Activated naive CD8-positive, alpha-beta T cell treated with anti-CD3 and anti-CD28 coated beads, Interleukin-2, amount 10 ng/mL, durations not matched to agents 7 days and 5 days (primary cell): ENCODE results near the gene ALKAL2. TPM values are rescaled to one million over a fixed set of nuclear protein-coding genes. Genes with fewer than 3 reads are reported as not detected.
A peak's percentile ranks its signal among the peaks of the same experiment; 100 is the strongest.
"Not testable (repeated sequence)": the region's sequence is repeated elsewhere in the genome, so short reads cannot be mapped to it uniquely, and the experiment has no call there.

Experiments used
- ATAC-seq: fragments of 150-1000 bp; cut with Tn5 transposase; one replicate; pipeline ENCODE4 v1.10.0; 2021; ENCODE audit warnings: low read depth, moderate library complexity
- POLR2A ChIA-PET: fragments of 350-600 bp; sonication (Branson Sonifier 250); formaldehyde crosslinking; loops from one replicate; lab custom pipeline; 2021; ENCODE audit warnings: antibody characterized with exemption; lab: Charles Lee
- DNase-seq: peaks from one replicate; pipeline ENCODE4 v3.0.0; 2021
- H3K27ac Mint-ChIP-seq: one replicate; pipeline ENCODE4 v1.8.0; 2022; ENCODE audit warnings: mild to moderate bottlenecking, mixed read lengths
- H3K27me3 Mint-ChIP-seq: one replicate; pipeline ENCODE4 v1.8.0; 2022; ENCODE audit warnings: mild to moderate bottlenecking, moderate library complexity, mixed read lengths
- H3K36me3 Mint-ChIP-seq: one replicate; pipeline ENCODE4 v1.8.0; 2021; ENCODE audit warnings: mild to moderate bottlenecking, mixed read lengths
- H3K4me1 Mint-ChIP-seq: one replicate; pipeline ENCODE4 v1.8.0; 2021; ENCODE audit warnings: mixed read lengths
- H3K4me3 Mint-ChIP-seq: one replicate; pipeline ENCODE4 v1.8.0; 2022; ENCODE audit warnings: mild to moderate bottlenecking, moderate library complexity, mixed read lengths
- H3K9me3 Mint-ChIP-seq: one replicate; pipeline ENCODE4 v1.8.0; 2021; ENCODE audit warnings: mixed read lengths
- total RNA-seq, 2 experiments: library from RNA; stranded (reverse); gene quantifications; one replicate each; pipeline ENCODE4 v1.2.3, GENCODE V29; 2021

The ALKAL2 gene, protein sequence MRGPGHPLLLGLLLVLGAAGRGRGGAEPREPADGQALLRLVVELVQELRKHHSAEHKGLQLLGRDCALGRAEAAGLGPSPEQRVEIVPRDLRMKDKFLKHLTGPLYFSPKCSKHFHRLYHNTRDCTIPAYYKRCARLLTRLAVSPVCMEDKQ
- not detected for total RNA-seq

- Mint-ChIP-seq H3K36me3 (peaks cover 3% of the 10 kb centered on the region), H3K9me3 (no peaks in the 10 kb centered on the region), H3K27ac (no peak within 1 kb of the TSS), H3K27me3 (peaks cover 42% of the 10 kb centered on the region), H3K4me1 (peaks cover 1% of the 10 kb centered on the region), H3K4me3 (peak within 1 kb of the TSS; percentile 28)
- DNase-seq (peak; percentile 39), ATAC-seq (no peak)
- POLR2A ChIA-PET = no interaction called here
Measured at GRCh38 chr2:287911-288757, at the start of gene ALKAL2. TSS of gene ALKAL2 (minus strand) at chr2:288091. CDS start at chr2:287835, 256 bp downstream.

DNA sequence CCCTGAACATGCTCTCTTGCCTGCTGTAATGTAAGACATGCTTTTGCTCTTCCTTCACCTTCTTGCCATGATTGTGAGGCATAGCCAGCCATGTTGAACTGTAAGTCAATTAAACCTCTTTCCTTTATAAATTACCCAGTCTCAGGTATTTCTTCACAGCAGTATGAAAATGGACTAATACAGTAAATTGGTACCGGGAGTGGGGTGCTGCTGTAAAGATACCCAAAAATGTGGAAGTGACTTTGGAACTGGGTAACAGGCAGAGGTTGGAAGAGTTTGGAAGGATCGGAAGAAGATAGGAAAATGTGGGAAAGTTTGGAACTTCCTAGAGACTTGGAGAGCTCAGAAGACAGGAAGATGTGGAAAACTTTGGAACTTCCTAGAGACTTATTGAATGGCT lies 49.1 kb upstream of the ALKAL2 start:
- ATAC-seq, H3K36me3 Mint-ChIP-seq, H3K4me3 Mint-ChIP-seq, POLR2A ChIA-PET, H3K4me1 Mint-ChIP-seq, H3K27ac Mint-ChIP-seq, DNase-seq: not testable (repeated sequence)
- H3K9me3 Mint-ChIP-seq = peaks cover 23% of the 10 kb centered on the region
- peaks cover 14% of the 10 kb centered on the region for H3K27me3 Mint-ChIP-seq

- H3K9me3 Mint-ChIP-seq = peaks cover 24% of the 10 kb centered on the region
- H3K4me3 Mint-ChIP-seq = no peak overlapping the region
- ATAC-seq (no peak), DNase-seq (no peak)
- H3K27ac Mint-ChIP-seq = no peak overlapping the region
- H3K4me1 Mint-ChIP-seq = no peaks in the 10 kb centered on the region
- H3K36me3 Mint-ChIP-seq = no peaks in the 10 kb centered on the region
- peaks cover 14% of the 10 kb centered on the region for H3K27me3 Mint-ChIP-seq
- POLR2A ChIA-PET = no interaction called here
Measured at GRCh38 chr2:336360-336759, 48.5 kb upstream of the ALKAL2 start.

GRCh38 chr2:332592-332991 lies 44.7 kb upstream of the ALKAL2 start:
- no peak for ATAC-seq
- POLR2A ChIA-PET = no interaction called here
- Mint-ChIP-seq H3K4me3 (no peak overlapping the region), H3K36me3 (no peaks in the 10 kb centered on the region), H3K27ac (no peak overlapping the region), H3K9me3 (peaks cover 19% of the 10 kb centered on the region), H3K4me1 (no peaks in the 10 kb centered on the region), H3K27me3 (peaks cover 7% of the 10 kb centered on the region)
- no peak for DNase-seq

- H3K9me3 Mint-ChIP-seq = peaks cover 14% of the 10 kb centered on the region
- no peak for ATAC-seq
- peaks cover 35% of the 10 kb centered on the region for H3K27me3 Mint-ChIP-seq
- no peak overlapping the region for H3K4me3 Mint-ChIP-seq
- DNase-seq = no peak
- H3K27ac Mint-ChIP-seq = no peak overlapping the region
- H3K4me1 Mint-ChIP-seq = no peaks in the 10 kb centered on the region
- H3K36me3 Mint-ChIP-seq = no peaks in the 10 kb centered on the region
- POLR2A ChIA-PET = no interaction called here
Measured at GRCh38 chr2:328761-329160, 40.9 kb upstream of the ALKAL2 start.

GRCh38 chr2:323035-323434 lies 35.1 kb upstream of the ALKAL2 start:
- Mint-ChIP-seq H3K36me3 (no peaks in the 10 kb centered on the region), H3K4me3 (no peak overlapping the region), H3K27me3 (peaks cover 35% of the 10 kb centered on the region), H3K4me1 (peaks cover 12% of the 10 kb centered on the region), H3K9me3 (peaks cover 15% of the 10 kb centered on the region), H3K27ac (no peak overlapping the region)
- POLR2A ChIA-PET = no interaction called here
- DNase-seq (no peak), ATAC-seq (no peak)

- peaks cover 32% of the 10 kb centered on the region for H3K27me3 Mint-ChIP-seq
- H3K4me1 Mint-ChIP-seq = peaks cover 16% of the 10 kb centered on the region
- POLR2A ChIA-PET = no interaction called here
- H3K9me3 Mint-ChIP-seq = peaks cover 12% of the 10 kb centered on the region
- H3K27ac Mint-ChIP-seq = no peak overlapping the region
- ATAC-seq (no peak), DNase-seq (no peak)
- H3K36me3 Mint-ChIP-seq = no peaks in the 10 kb centered on the region
- no peak overlapping the region for H3K4me3 Mint-ChIP-seq
Measured at GRCh38 chr2:322326-322725, 34.4 kb upstream of the ALKAL2 start.

DNA sequence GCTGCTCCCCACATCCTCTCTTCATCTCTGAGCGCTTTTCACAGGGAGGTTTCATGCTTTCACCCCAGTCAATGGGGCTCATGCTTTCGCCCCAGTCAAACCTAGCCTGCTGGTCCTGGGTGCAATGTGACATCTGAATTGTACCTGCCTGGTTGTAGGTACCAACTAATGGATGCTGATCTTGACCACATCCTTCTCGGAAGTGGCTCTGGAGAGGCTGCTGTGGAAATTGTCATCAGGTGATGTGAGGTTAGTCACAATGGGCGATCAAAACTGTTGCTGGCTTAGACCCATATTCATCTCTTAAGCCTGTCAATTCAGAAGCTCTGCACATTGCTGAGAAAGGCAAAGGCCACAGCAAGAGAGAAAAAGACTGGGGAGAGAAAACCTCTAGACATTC lies 32.7 kb upstream of the ALKAL2 start:
- Mint-ChIP-seq H3K27ac (no peak overlapping the region), H3K4me1 (peaks cover 18% of the 10 kb centered on the region), H3K9me3 (peaks cover 5% of the 10 kb centered on the region), H3K27me3 (peaks cover 19% of the 10 kb centered on the region), H3K36me3 (no peaks in the 10 kb centered on the region), H3K4me3 (no peak overlapping the region)
- ATAC-seq (no peak), DNase-seq (no peak)
- POLR2A ChIA-PET = no interaction called here

DNA sequence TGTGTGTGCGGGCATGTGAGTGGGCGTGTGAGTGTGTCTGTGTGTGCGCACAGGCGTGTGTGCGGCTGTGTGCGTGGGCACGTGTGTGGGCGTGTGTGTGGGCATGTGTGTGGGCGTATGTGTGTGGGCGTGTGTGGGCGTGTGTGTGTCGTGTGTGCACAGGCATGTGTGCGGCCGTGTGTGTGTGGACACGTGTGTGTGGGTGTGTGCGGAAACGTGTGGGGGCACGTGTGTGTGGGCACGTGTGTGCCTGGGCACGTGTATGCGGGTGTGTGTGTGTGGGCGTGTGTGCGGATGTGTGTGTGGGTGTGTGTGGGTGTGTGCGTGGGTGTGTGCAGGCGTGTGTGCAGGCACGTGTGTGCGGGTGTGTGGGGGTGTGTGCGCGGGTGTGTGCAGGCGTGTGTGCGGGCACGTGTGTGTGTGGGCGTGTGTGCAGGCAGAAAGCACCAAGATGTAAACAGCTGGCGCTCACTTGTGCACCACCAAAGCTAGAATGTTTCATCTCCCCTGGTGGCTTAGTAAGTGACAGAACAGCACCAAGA lies 31.2 kb upstream of the ALKAL2 start:
- no peaks in the 10 kb centered on the region for H3K36me3 Mint-ChIP-seq
- no peak overlapping the region for H3K4me3 Mint-ChIP-seq
- H3K9me3 Mint-ChIP-seq = peaks cover 5% of the 10 kb centered on the region
- DNase-seq (no peak), ATAC-seq (no peak)
- H3K27ac Mint-ChIP-seq = no peak overlapping the region
- H3K4me1 Mint-ChIP-seq = peaks cover 18% of the 10 kb centered on the region
- peaks cover 11% of the 10 kb centered on the region for H3K27me3 Mint-ChIP-seq
- POLR2A ChIA-PET = no interaction called here

- ATAC-seq (peak; percentile 45), DNase-seq (no peak)
- POLR2A ChIA-PET = interaction anchor here (0.6 kb wide), 1 partner anchor 142 kb away, joined by 5 read pairs; no protein-coding TSS in a partner anchor
Measured at GRCh38 chr2:317501-318424, 29.9 kb upstream of the ALKAL2 start.

DNA sequence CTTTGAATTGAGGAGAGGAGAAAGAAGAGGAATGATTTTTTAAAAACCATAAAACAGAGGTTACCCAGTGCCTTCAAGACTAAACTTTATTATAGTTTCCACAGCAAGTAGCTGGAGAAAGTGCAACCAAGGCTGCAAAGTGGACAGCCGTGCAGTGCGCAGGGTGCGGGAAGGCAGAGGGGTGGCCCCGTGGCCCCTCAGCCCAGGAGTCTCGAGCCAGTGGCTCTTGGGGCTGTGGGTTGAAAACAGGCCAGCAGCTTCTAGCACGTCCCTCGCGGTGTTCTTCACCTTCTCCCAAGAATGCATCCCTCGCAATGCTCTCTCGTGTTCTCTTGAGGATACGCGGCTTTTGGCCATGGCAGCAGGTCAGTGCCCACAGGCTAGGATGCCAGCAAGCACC lies 28.5 kb upstream of the ALKAL2 start:
- no peaks in the 10 kb centered on the region for H3K36me3 Mint-ChIP-seq
- POLR2A ChIA-PET = no interaction called here
- no peak for DNase-seq

More at GRCh38 chr2:317501-318424, 29.9 kb upstream of the ALKAL2 start:
- H3K4me1 Mint-ChIP-seq = peaks cover 18% of the 10 kb centered on the region
- no peak overlapping the region for H3K27ac Mint-ChIP-seq
- H3K4me3 Mint-ChIP-seq = no peak overlapping the region
- H3K9me3 Mint-ChIP-seq = peaks cover 5% of the 10 kb centered on the region
- H3K27me3 Mint-ChIP-seq = peaks cover 5% of the 10 kb centered on the region
- H3K36me3 Mint-ChIP-seq = no peaks in the 10 kb centered on the region

GRCh38 chr2:315925-316324 lies 28.0 kb upstream of the ALKAL2 start:
- H3K27me3 Mint-ChIP-seq, H3K36me3 Mint-ChIP-seq, H3K4me3 Mint-ChIP-seq, DNase-seq, H3K27ac Mint-ChIP-seq, H3K9me3 Mint-ChIP-seq, POLR2A ChIA-PET, ATAC-seq: not testable (repeated sequence)
- H3K4me1 Mint-ChIP-seq = peaks cover 18% of the 10 kb centered on the region

More for the DNA sequence above, 28.5 kb upstream of the ALKAL2 start:
- ATAC-seq = no peak
- no peak overlapping the region for H3K4me3 Mint-ChIP-seq
- H3K27ac Mint-ChIP-seq = no peak overlapping the region
- peaks cover 5% of the 10 kb centered on the region for H3K9me3 Mint-ChIP-seq
- peaks cover 18% of the 10 kb centered on the region for H3K4me1 Mint-ChIP-seq
- H3K27me3 Mint-ChIP-seq = no peaks in the 10 kb centered on the region
